ENCODE measurements around the gene ARIH2. TPM values are rescaled to one million over a fixed set of nuclear protein-coding genes. Genes with fewer than 3 reads are reported as not detected.

ARIH2 gene
- total RNA-seq, result 66.3 and 78.5 TPM in 2 replicates

DNA sequence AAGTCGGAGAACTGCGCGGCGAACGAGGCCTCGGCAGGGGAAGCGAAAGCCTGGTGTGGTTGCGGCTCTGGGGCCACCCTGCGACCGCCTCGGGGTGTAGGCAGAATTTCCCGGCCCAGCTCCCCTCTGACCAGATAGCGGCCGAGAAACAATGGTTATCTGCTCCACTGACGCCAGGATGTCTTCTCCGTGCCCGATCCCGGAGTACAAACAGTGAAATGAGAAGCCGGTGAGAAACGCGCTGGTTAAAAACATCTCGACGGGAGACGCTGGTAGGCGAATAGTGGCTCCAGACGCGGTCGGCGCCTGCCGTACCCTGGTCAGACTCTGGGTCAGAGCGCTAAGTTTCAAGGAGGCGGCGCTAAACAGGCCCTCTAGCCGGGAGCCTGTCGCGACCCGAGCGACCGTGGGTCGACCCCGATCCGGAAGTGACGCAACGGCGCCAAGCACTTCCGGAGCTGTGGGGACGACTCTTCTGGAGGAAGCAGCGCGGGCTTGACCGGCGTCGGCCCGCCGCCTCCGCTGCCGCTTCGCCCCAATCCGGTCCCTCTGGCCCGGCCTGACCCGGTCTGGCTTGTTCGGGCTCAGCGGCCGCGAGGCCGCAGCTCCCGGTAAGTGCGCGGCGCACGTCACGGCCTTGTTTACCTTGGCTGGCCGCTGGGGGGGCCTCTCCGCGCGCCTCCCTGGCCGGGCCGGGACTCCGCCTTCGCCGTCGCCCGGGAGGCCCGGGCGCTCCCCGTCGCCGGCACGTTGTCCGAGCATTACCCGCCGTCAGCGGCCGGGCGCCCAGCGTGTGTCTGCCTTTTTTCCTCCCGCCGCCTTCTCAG lies at the start of gene ARIH2:
Gene ARIH2 (plus strand): TSS at position 455 of the 827 bp plus-strand sequence. CDS start 8,717 bp downstream, outside the sequence.

DNA sequence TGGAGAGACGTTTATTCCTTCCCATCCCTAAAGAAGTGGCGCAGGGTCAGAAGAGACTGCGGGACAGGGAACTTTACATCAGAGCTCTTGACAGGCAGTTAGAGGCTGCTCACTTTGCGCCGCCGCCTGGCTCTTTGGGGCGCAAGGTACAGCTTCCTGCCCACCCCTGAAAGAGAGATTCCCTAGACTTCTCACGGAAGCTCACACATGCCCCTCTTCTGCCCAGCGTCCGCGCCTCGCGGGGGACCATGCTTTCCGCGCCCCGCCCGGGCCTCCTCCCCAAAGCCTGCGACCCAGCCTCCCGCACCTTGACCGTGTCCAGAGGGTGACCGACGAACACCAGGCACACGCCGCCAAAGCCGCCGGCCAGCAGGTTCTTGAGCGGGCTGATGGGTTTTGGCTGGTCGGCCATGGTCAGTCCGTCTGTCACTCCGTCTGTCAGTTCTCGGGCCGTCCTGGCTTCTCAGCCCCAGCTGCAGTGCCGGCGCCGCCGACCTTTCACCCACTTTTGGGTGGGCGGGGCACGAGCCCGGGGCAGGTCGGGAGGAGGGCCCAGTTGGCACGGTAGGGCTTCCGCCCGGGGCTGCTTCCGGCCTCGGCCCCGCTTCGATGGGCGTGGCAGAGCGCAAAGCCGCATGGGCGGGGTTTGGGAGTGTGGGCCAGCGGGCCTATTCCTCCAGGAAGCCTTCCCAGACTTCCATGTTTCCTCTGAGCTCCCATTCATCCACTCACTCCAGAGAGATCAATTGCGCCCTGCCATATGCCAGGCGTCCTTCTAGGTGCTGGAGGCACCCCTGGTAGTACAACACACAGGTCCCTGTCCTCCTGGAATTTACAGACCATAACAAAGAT lies 20.0 kb upstream of the ARIH2 start, which contains the start of gene SLC25A20:
Gene SLC25A20 (minus strand): TSS at position 500 of the 852 bp plus-strand sequence. CDS start 88 bp downstream, at position 412.

DNA sequence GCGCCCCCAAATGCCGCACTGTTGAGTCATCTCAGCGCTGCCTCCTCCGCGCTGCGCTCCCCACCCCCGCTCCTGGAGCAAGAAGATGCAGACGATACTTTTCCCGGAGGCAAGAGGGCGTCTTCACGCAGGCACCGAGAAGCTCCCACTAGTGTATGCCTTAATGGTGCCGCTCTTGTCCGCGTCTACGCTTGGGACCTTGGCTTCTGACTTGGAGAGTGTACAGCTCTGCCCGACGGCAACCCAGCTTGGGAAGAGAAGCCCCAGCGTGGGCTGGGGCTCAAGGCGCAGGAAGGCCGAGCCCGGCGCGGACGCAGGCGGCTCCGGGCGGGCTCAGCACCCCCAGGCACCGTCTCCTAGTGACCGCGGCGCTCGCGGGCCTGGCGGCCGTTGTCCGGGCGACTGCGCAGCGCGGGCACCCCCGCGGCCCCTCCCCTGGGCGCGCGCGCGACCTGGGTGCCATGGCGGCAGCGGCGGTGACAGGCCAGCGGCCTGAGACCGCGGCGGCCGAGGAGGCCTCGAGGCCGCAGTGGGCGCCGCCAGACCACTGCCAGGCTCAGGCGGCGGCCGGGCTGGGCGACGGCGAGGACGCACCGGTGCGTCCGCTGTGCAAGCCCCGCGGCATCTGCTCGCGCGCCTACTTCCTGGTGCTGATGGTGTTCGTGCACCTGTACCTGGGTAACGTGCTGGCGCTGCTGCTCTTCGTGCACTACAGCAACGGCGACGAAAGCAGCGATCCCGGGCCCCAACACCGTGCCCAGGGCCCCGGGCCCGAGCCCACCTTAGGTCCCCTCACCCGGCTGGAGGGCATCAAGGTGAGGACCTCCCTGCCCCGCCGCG lies 71.4 kb downstream of the ARIH2 start, which contains the start of gene P4HTM:
Gene P4HTM (plus strand): TSS at position 446 of the 840 bp plus-strand sequence. CDS start 16 bp downstream, at position 462.

DNA sequence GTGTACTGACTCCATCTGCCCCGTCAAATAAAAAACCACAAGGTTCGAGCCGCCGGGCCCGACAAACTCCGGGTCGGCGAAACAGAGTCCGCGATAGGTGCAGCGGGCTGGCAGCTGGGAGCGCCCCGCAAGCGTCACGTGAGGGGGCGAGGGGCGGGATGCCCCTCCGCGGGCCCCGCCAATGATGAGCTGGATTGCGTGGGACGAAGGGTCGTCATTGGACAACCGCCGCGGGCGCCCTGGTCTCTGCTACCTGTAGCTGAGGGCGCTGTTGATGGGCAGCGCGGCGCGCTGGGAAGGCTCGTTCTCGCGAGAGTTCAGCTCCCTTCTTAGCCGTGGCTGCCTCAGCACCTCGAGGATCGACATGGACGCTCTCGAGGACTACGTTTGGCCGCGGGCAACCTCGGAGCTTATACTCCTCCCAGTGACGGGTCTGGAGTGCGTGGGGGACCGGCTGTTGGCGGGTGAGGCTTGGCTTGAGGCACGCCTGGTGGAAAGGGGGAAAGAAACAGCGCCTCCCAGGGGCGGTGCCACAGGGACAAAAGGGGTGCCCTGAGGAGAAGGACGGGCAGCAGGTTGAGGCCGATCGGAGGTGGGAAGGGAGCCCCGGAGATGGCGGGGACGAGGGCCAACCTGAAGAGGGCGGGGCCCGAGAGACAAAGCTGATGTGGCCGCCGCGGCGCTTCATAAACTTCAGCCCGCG lies 88.6 kb downstream of the ARIH2 start, which contains the start of gene WDR6:
Gene WDR6 (plus strand): TSS at position 324 of the 703 bp plus-strand sequence. CDS start 41 bp downstream, at position 365.

DNA sequence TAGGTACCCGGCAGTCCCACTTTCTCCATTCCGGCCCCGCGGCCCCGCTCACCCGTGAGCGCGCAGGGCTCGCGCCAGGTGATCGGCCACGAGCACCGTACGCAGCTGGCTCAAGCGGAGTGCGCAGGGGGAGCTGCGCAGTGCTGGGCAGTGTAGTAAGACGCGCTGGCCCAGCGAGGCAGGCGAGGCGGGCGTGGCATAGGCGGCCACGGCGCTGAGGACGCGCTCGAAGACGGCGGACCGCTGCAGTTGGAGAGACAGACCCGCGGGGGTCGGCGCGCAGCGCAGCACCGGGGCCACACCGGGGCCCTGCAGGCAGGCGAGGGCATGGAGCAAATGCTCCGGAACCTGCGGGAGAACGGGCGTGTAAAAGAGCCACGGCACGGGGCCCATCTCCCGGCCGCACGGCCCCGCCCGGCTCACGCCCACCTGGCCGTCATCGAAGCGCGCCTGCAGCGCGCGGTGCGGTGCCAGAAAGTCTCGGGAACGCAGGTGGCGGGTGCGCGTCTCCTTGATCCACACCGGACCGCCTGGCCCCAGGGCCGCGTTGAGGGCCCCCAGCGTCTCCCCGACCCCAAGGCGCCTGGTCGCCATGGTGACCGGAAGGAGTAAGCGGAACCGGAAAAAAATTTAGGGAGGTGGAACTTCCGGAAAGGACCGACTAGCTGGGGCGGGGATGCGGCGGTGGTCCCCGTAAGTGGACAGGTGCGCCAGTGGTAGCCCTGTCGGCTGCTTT lies 99.5 kb downstream of the ARIH2 start, which contains the start of gene DALRD3:
Gene DALRD3 (minus strand): TSS at position 610 of the 736 bp plus-strand sequence. CDS start 16 bp downstream, at position 594.

DNA sequence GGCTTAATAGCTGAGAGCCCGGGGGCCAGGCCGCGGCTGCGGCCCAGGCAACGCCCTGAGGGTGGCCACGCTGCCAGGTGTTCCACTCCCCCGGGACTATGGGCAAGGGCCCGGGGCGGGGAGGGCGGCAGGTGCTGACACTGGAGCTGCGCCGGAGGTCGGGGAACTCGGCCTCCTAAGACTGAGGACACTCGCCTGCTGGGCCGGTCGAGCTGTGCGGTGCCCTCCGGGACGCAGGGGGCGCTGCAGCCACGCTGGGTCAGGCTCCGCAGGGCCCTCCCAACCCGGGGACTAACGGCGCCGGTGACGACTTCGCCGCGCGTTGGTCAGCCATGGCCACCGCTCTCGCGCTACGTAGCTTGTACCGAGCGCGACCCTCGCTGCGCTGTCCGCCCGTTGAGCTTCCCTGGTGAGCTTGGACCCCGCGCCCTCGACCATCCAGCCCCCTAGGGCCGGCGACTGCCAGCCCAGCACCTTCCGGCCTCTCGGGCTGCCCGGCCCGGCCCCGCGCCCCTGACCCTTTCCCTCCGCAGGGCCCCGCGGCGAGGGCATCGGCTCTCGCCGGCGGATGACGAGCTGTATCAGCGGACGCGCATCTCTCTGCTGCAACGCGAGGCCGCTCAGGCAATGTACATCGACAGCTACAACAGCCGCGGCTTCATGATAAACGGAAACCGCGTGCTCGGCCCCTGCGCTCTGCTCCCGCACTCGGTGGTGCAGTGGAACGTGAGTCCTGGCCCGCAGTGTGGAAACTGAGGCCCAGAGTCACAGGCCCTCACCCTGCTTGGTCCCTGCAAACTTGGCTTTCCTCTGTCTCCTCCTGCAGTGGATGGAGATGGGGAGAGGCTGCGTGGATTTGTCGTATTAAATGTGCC lies 103.4 kb downstream of the ARIH2 start, which contains the start of gene NDUFAF3:
Gene NDUFAF3 (plus strand): TSS at position 309 of the 875 bp plus-strand sequence. CDS start 24 bp downstream, at position 333.

DNA sequence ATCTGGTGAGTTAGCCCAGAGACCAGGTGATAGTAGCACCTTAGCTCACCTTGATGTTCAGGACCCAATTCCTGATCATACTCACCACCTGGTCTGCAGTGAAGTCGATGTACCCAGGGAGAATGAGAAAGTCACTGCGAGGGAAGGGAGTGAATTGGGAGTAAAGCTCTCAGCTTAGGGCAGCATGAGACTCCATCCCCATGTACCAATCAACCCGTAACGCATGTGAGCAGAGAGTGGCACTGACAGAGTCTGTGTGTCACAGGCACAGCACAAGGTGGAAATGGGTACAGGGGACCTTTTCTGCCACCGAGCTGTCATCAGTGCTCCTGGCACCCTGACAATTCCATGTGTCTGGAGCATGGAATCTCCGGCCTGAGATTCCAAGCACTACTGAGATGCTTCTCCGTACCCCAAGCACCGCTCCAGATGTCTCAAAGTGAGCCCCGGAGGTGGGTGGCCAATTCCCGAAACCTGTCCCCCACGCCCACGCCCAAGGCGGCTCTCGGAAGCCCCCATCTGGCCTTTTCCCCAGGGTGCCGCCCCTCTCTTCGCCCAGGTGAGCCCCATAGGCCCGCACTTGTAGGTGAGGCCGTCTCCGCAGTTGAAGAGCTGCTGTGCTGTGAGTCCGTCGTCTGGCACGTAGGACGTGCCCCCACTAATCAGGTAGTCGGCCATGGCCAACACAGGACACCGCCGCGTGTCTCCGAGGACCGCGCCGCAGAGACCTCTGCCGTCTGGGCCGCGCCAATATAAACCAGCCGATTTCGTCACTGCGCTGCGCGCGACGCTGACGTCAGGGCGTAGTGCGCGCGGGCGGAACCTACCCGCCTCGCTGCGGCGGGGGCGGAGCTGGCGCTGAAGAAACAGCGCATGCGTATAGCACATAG lies 110.3 kb downstream of the ARIH2 start, which contains the start of gene IMPDH2:
Gene IMPDH2 (minus strand): TSS at position 726 of the 890 bp plus-strand sequence. CDS start 48 bp downstream, at position 678.

Small RNA genes within 50 kb of the gene (small RNA-seq; reads per million reads assigned to genes)
- gene MIR191, result 38,654 reads per million, percentile 100 among the genes with 10 or more reads in this experiment
- gene MIR425, result 3,717 reads per million, percentile 100 among the genes with 10 or more reads in this experiment

Other genes with a start within 250 kb of the ARIH2 start
- 20.2 and 21.1 TPM in 2 replicates for gene NCKIPSD, start 232.9 kb upstream of the ARIH2 start, total RNA-seq
- 38.5 and 43.7 TPM in 2 replicates for gene IP6K2, start 201.6 kb upstream of the ARIH2 start, total RNA-seq
- 36.8 and 43.3 TPM in 2 replicates for gene PRKAR2A, start 71.0 kb upstream of the ARIH2 start, total RNA-seq
- gene SLC25A20, start 20.0 kb upstream of the ARIH2 start, total RNA-seq, result 18.3 and 20.3 TPM in 2 replicates
- 23.4 and 31.8 TPM in 2 replicates for gene P4HTM, start 71.4 kb downstream of the ARIH2 start, total RNA-seq
- gene WDR6, start 88.5 kb downstream of the ARIH2 start, total RNA-seq, result 74.2 and 89.4 TPM in 2 replicates
- gene DALRD3, start 99.7 kb downstream of the ARIH2 start, total RNA-seq, result 52.3 and 52.6 TPM in 2 replicates
- gene NDUFAF3, start 103.3 kb downstream of the ARIH2 start, total RNA-seq, result 37.2 and 47.7 TPM in 2 replicates
- gene IMPDH2, start 110.6 kb downstream of the ARIH2 start, total RNA-seq, result 247 and 273 TPM in 2 replicates
- 96.7 and 144 TPM in 2 replicates for gene QRICH1, start 175.2 kb downstream of the ARIH2 start, total RNA-seq
- 476 and 496 TPM in 2 replicates for gene QARS1, start 185.9 kb downstream of the ARIH2 start, total RNA-seq
- gene USP19, start 202.0 kb downstream of the ARIH2 start, total RNA-seq, result 39.1 and 51.3 TPM in 2 replicates
- gene LAMB2, start 214.2 kb downstream of the ARIH2 start, total RNA-seq, result 373 and 453 TPM in 2 replicates
- gene CCDC71, start 247.5 kb downstream of the ARIH2 start, total RNA-seq, result 36.8 and 37.6 TPM in 2 replicates

Measured in hair follicle dermal papilla cell (primary cell).